WTC11 (cell line): ENCODE data around the gene WASF3. TPM values are rescaled to one million over a fixed set of nuclear protein-coding genes. Genes with fewer than 3 reads are reported as not detected.

Experiments
- ATAC-seq: fragments of 200-7000 bp; cut with Tn5 transposase; 2 replicates; pipeline ENCODE4 v1.10.0; 2021; ENCODE audit warnings: mild to moderate bottlenecking, moderate library complexity
- CTCF ChIA-PET: fragments of 300-600 bp; sonication (Branson Sonifier 250); formaldehyde crosslinking; loops from one replicate; lab custom pipeline; 2021; ENCODE audit warnings: antibody characterized with exemption; lab: Charles Lee
- POLR2A ChIA-PET: fragments of 350-600 bp; sonication (Branson Sonifier 250); formaldehyde crosslinking; loops from one replicate; lab custom pipeline; 2021; ENCODE audit warnings: antibody characterized with exemption; lab: Charles Lee
- DNase-seq: peaks from one replicate; pipeline ENCODE4 v3.0.0; 2021; ENCODE audit warnings: low spot score
- H3K27ac Mint-ChIP-seq: 2 replicates; pipeline ENCODE4 v1.8.0; 2021; ENCODE audit warnings: mixed read lengths
- H3K27me3 Mint-ChIP-seq: 2 replicates; pipeline ENCODE4 v1.8.0; 2021; ENCODE audit warnings: low read depth, mild to moderate bottlenecking, moderate library complexity, mixed read lengths
- H3K36me3 Mint-ChIP-seq: 2 replicates; pipeline ENCODE4 v1.8.0; 2021; ENCODE audit warnings: mixed read lengths
- H3K4me1 Mint-ChIP-seq: 2 replicates; pipeline ENCODE4 v1.8.0; 2022; ENCODE audit warnings: mixed read lengths
- H3K4me3 Mint-ChIP-seq: 2 replicates; pipeline ENCODE4 v1.8.0; 2021; ENCODE audit warnings: mild to moderate bottlenecking, moderate library complexity, mixed read lengths
- H3K9me3 Mint-ChIP-seq: 2 replicates; pipeline ENCODE4 v1.8.0; 2021; ENCODE audit warnings: mixed read lengths
- CBFB ChIP-seq: sonication (generic); formaldehyde crosslinking; IDR thresholded peaks from 2 replicates; pipeline ENCODE4 v1.8.1; 2022; ENCODE audit warnings: mild to moderate bottlenecking, low read depth, missing genetic modification reagents
- CREM ChIP-seq: sonication (generic); formaldehyde crosslinking; IDR thresholded peaks from 2 replicates; pipeline ENCODE4 v1.8.1; 2022; ENCODE audit warnings: mild to moderate bottlenecking, missing genetic modification reagents, moderate library complexity
- ELF4 ChIP-seq: sonication (generic); formaldehyde crosslinking; IDR thresholded peaks from 2 replicates; pipeline ENCODE4 v1.8.1; 2022; ENCODE audit warnings: low read depth, mild to moderate bottlenecking, moderate library complexity, missing genetic modification reagents
- GABPB1 ChIP-seq: sonication (generic); formaldehyde crosslinking; IDR thresholded peaks from 2 replicates; pipeline ENCODE4 v1.8.1; 2023; ENCODE audit warnings: mild to moderate bottlenecking, missing genetic modification reagents
- JUN ChIP-seq: sonication (generic); formaldehyde crosslinking; IDR thresholded peaks from 2 replicates; pipeline ENCODE4 v1.8.0; 2023; ENCODE audit warnings: mild to moderate bottlenecking, missing genetic modification reagents
- OVOL2 ChIP-seq: fragments of 250-450 bp; sonication (Bioruptor Pico); IDR thresholded peaks from 2 replicates; pipeline ENCODE4 v1.9.0; 2021; ENCODE audit warnings: mild to moderate bottlenecking, borderline replicate concordance
- PRRX2 ChIP-seq: fragments of 250-450 bp; sonication (Bioruptor Pico); IDR thresholded peaks from 2 replicates; pipeline ENCODE4 v1.8.0; 2021; ENCODE audit warnings: mild to moderate bottlenecking
- SMAD3 ChIP-seq: sonication (generic); formaldehyde crosslinking; IDR thresholded peaks from 2 replicates; pipeline ENCODE4 v1.8.0; 2022; ENCODE audit warnings: missing genetic modification reagents, mild to moderate bottlenecking, borderline replicate concordance
- SP1 ChIP-seq: sonication (generic); formaldehyde crosslinking; conservative IDR thresholded peaks from 2 replicates; pipeline ENCODE4 v1.8.1; 2022; ENCODE audit warnings: missing genetic modification reagents
- ZBTB21 ChIP-seq: sonication (generic); formaldehyde crosslinking; IDR thresholded peaks from 2 replicates; pipeline ENCODE4 v1.8.1; 2023; ENCODE audit warnings: mild to moderate bottlenecking, missing genetic modification reagents, borderline replicate concordance
- ZNF219 ChIP-seq: sonication (generic); formaldehyde crosslinking; IDR thresholded peaks from 2 replicates; pipeline ENCODE4 v1.8.0; 2023; ENCODE audit warnings: missing genetic modification reagents, mild to moderate bottlenecking, borderline replicate concordance
- ZNF232 ChIP-seq: sonication (generic); formaldehyde crosslinking; IDR thresholded peaks from 2 replicates; pipeline ENCODE4 v1.8.0; 2022; ENCODE audit warnings: mild to moderate bottlenecking, missing genetic modification reagents
- ZNF416 ChIP-seq: fragments of 250-450 bp; sonication (Bioruptor Pico); IDR thresholded peaks from 2 replicates; pipeline ENCODE4 v1.9.0; 2021; ENCODE audit warnings: mild to moderate bottlenecking, inconsistent platforms
- ZNF423 ChIP-seq: fragments of 250-450 bp; sonication (Bioruptor Pico); IDR thresholded peaks from 2 replicates; pipeline ENCODE4 v2.1.2; 2022; ENCODE audit warnings: mild to moderate bottlenecking, moderate library complexity
- ZNF671 ChIP-seq: fragments of 250-450 bp; sonication (Bioruptor Pico); IDR thresholded peaks from 2 replicates; pipeline ENCODE4 v1.8.0; 2021; ENCODE audit warnings: mild to moderate bottlenecking
- total RNA-seq: library from RNA; stranded (reverse); gene quantifications from 3 replicates; pipeline ENCODE4 v1.2.3, GENCODE V29; 2021
- TF ChIP-seq, protein P1 (sequence below): fragments of 200-600 bp; IDR thresholded peaks from 2 replicates; pipeline ENCODE4 v1.8.0; 2022; ENCODE audit warnings: antibody characterized with exemption
- TF ChIP-seq, protein P2 (sequence below): sonication (generic); formaldehyde crosslinking; IDR thresholded peaks from 2 replicates; pipeline ENCODE4 v1.8.1; 2022; ENCODE audit warnings: low read depth, missing genetic modification reagents, borderline replicate concordance
- TF ChIP-seq, protein P3 (sequence below): sonication (generic); formaldehyde crosslinking; IDR thresholded peaks from 2 replicates; pipeline ENCODE4 v1.8.1; 2023; ENCODE audit warnings: mild to moderate bottlenecking, missing genetic modification reagents
- TF ChIP-seq, protein P4 (sequence below): sonication (generic); formaldehyde crosslinking; IDR thresholded peaks from 2 replicates; pipeline ENCODE4 v1.8.0; 2023; ENCODE audit warnings: mild to moderate bottlenecking, missing genetic modification reagents
- TF ChIP-seq, protein P5 (sequence below): sonication (generic); formaldehyde crosslinking; IDR thresholded peaks from 2 replicates; pipeline ENCODE4 v1.8.0; 2023; ENCODE audit warnings: missing genetic modification reagents
- TF ChIP-seq, protein P6 (sequence below): sonication (generic); formaldehyde crosslinking; IDR thresholded peaks from 2 replicates; pipeline ENCODE4 v1.8.0; 2022; ENCODE audit warnings: mild to moderate bottlenecking, missing genetic modification reagents
- TF ChIP-seq, protein P7 (sequence below): sonication (generic); formaldehyde crosslinking; IDR thresholded peaks from 2 replicates; pipeline ENCODE4 v1.8.0; 2022; ENCODE audit warnings: mild to moderate bottlenecking, missing genetic modification reagents

The WASF3 gene
- total RNA-seq, 1 experiment from 2014 or later, result 26.8 TPM

DNA sequence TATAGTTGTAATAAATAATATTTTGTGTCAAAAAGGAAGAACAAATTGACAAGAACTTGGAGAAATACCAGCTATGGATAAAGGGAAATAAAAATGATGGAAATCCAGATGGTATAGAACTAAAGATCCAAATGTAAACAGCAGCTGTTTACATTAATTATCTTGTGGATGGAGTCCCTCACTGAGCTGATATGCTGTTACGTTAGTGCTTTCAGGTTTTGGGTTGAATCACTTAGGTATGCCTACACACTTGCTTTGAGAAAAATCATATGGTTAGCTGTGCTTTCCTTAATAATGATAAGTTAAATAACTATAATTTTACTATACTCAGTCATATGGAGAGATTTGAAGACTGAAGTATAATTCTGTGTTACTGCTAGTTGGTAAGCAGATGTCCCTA is 27.7 kb downstream of the WASF3 start (continued):
- no peak for TF ChIP-seq JUN (CRISPR knock-in tag)
- no peak for TF ChIP-seq ZNF219 (CRISPR knock-in tag)
- TF ChIP-seq GABPB1 (CRISPR knock-in tag), result no peak
- TF ChIP-seq, protein P1, sequence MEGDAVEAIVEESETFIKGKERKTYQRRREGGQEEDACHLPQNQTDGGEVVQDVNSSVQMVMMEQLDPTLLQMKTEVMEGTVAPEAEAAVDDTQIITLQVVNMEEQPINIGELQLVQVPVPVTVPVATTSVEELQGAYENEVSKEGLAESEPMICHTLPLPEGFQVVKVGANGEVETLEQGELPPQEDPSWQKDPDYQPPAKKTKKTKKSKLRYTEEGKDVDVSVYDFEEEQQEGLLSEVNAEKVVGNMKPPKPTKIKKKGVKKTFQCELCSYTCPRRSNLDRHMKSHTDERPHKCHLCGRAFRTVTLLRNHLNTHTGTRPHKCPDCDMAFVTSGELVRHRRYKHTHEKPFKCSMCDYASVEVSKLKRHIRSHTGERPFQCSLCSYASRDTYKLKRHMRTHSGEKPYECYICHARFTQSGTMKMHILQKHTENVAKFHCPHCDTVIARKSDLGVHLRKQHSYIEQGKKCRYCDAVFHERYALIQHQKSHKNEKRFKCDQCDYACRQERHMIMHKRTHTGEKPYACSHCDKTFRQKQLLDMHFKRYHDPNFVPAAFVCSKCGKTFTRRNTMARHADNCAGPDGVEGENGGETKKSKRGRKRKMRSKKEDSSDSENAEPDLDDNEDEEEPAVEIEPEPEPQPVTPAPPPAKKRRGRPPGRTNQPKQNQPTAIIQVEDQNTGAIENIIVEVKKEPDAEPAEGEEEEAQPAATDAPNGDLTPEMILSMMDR, result no peak
- no peak for TF ChIP-seq ZNF416 (CRISPR knock-in tag)
- no peak for TF ChIP-seq PRRX2
- no peak for TF ChIP-seq OVOL2 (CRISPR knock-in tag)
- no peak for TF ChIP-seq SMAD3 (CRISPR knock-in tag)
- TF ChIP-seq, all 79 proteins: peak for 0

DNA sequence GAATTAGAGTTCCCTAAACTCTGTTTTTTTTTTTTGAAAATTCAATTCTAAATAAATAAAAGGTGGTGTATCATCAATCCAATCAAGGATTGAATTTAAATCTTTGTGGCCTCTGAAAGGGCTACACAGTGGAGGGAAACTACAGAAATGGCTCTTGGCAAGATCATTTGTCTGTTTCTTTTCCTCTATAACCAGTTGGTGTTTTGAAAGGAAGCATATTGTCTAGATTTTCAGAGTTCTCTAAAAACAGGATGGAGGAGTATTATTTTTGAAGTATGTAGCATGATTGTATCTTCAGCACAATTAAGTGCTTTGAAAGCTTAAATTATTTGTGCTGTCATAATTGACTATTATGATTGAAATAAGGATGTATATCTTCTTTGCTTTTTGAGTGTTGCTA is 29.8 kb downstream of the WASF3 start:
- Mint-ChIP-seq H3K4me1 (peaks cover 51% of the 10 kb centered on the region), H3K4me3 (no peak overlapping the region), H3K36me3 (no peaks in the 10 kb centered on the region), H3K9me3 (no peaks in the 10 kb centered on the region), H3K27me3 (no peaks in the 10 kb centered on the region; the same call in 1 of the 2 replicates), H3K27ac (no peak overlapping the region)
- ChIA-PET POLR2A (no interaction called here), CTCF (no interaction called here)
- TF ChIP-seq, protein P2, sequence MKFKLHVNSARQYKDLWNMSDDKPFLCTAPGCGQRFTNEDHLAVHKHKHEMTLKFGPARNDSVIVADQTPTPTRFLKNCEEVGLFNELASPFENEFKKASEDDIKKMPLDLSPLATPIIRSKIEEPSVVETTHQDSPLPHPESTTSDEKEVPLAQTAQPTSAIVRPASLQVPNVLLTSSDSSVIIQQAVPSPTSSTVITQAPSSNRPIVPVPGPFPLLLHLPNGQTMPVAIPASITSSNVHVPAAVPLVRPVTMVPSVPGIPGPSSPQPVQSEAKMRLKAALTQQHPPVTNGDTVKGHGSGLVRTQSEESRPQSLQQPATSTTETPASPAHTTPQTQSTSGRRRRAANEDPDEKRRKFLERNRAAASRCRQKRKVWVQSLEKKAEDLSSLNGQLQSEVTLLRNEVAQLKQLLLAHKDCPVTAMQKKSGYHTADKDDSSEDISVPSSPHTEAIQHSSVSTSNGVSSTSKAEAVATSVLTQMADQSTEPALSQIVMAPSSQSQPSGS, result no peak
- no peak for TF ChIP-seq ZNF416 (CRISPR knock-in tag)
- DNase-seq, result no peak
- ATAC-seq, result no peak

DNA sequence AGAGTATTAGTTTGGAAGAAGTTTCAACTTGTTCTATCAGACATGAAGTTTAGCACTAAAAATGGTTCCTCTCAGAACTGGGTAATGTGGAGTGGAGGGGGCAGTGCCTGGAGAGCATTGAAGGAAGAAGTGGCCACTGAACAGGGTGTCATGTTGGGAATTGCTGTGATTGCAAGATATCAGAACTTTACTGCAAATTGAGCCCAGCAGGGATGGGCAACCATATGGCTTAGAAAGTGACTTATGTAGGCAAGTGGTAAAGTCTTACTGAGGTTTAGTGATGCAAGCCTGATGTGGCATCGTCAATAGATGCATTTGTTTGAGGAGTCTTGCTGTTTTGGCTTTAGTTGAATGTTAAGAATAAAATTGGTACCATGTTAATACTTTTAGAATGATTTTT is 31.7 kb downstream of the WASF3 start:
- Mint-ChIP-seq H3K27me3 (no peaks in the 10 kb centered on the region; the same call in 1 of the 2 replicates), H3K9me3 (no peaks in the 10 kb centered on the region), H3K36me3 (no peaks in the 10 kb centered on the region), H3K4me3 (no peak overlapping the region), H3K4me1 (peaks cover 46% of the 10 kb centered on the region), H3K27ac (no peak overlapping the region)
- CTCF ChIA-PET, result interaction anchor here (1.0 kb wide), 1 partner anchor 40 kb away, joined by 3 read pairs; no protein-coding TSS in a partner anchor
- DNase-seq, result no peak
- no peak for ATAC-seq
- POLR2A ChIA-PET, result no interaction called here
- TF ChIP-seq ZBTB21 (CRISPR knock-in tag), result no peak
- no peak for TF ChIP-seq ZNF671 (CRISPR knock-in tag)

DNA sequence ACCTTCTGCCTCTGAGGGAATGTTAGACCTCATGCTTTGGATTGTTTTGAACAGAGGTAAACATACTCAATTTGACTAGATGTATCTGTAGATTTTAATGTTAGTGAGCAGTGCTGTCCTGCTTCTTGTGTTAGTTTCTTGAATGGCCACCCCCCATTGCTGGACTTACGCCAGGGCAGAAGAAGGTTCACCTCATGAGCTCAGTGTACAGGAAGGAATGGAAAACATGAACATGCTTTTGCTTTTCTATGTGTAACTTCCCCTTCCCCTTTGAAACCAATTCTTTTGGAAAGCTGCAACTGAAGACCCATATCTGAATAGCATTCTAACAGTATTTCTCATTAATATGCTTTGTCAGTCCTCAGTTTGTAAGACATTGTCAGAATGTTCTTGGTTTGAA is 32.3 kb downstream of the WASF3 start:
- DNase-seq (no peak), ATAC-seq (no peak)
- Mint-ChIP-seq H3K4me1 (peaks cover 46% of the 10 kb centered on the region), H3K36me3 (no peaks in the 10 kb centered on the region), H3K27ac (no peak overlapping the region), H3K4me3 (no peak overlapping the region), H3K9me3 (no peaks in the 10 kb centered on the region), H3K27me3 (no peaks in the 10 kb centered on the region; the same call in 1 of the 2 replicates)
- POLR2A ChIA-PET, result no interaction called here
- CTCF ChIA-PET, result no interaction called here
- TF ChIP-seq ZNF232 (CRISPR knock-in tag) (no peak), ZBTB21 (CRISPR knock-in tag) (no peak), SP1 (CRISPR knock-in tag) (no peak), CBFB (no peak), ELF4 (CRISPR knock-in tag) (no peak), ZNF423 (CRISPR knock-in tag) (no peak), CREM (CRISPR knock-in tag) (no peak)
- TF ChIP-seq, protein P3, sequence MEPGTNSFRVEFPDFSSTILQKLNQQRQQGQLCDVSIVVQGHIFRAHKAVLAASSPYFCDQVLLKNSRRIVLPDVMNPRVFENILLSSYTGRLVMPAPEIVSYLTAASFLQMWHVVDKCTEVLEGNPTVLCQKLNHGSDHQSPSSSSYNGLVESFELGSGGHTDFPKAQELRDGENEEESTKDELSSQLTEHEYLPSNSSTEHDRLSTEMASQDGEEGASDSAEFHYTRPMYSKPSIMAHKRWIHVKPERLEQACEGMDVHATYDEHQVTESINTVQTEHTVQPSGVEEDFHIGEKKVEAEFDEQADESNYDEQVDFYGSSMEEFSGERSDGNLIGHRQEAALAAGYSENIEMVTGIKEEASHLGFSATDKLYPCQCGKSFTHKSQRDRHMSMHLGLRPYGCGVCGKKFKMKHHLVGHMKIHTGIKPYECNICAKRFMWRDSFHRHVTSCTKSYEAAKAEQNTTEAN, result no peak
- TF ChIP-seq, protein P4, sequence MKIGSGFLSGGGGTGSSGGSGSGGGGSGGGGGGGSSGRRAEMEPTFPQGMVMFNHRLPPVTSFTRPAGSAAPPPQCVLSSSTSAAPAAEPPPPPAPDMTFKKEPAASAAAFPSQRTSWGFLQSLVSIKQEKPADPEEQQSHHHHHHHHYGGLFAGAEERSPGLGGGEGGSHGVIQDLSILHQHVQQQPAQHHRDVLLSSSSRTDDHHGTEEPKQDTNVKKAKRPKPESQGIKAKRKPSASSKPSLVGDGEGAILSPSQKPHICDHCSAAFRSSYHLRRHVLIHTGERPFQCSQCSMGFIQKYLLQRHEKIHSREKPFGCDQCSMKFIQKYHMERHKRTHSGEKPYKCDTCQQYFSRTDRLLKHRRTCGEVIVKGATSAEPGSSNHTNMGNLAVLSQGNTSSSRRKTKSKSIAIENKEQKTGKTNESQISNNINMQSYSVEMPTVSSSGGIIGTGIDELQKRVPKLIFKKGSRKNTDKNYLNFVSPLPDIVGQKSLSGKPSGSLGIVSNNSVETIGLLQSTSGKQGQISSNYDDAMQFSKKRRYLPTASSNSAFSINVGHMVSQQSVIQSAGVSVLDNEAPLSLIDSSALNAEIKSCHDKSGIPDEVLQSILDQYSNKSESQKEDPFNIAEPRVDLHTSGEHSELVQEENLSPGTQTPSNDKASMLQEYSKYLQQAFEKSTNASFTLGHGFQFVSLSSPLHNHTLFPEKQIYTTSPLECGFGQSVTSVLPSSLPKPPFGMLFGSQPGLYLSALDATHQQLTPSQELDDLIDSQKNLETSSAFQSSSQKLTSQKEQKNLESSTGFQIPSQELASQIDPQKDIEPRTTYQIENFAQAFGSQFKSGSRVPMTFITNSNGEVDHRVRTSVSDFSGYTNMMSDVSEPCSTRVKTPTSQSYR (CRISPR knock-in tag), result no peak
- TF ChIP-seq, protein P5, sequence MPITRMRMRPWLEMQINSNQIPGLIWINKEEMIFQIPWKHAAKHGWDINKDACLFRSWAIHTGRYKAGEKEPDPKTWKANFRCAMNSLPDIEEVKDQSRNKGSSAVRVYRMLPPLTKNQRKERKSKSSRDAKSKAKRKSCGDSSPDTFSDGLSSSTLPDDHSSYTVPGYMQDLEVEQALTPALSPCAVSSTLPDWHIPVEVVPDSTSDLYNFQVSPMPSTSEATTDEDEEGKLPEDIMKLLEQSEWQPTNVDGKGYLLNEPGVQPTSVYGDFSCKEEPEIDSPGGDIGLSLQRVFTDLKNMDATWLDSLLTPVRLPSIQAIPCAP (CRISPR knock-in tag), result no peak
- TF ChIP-seq, protein P6, sequence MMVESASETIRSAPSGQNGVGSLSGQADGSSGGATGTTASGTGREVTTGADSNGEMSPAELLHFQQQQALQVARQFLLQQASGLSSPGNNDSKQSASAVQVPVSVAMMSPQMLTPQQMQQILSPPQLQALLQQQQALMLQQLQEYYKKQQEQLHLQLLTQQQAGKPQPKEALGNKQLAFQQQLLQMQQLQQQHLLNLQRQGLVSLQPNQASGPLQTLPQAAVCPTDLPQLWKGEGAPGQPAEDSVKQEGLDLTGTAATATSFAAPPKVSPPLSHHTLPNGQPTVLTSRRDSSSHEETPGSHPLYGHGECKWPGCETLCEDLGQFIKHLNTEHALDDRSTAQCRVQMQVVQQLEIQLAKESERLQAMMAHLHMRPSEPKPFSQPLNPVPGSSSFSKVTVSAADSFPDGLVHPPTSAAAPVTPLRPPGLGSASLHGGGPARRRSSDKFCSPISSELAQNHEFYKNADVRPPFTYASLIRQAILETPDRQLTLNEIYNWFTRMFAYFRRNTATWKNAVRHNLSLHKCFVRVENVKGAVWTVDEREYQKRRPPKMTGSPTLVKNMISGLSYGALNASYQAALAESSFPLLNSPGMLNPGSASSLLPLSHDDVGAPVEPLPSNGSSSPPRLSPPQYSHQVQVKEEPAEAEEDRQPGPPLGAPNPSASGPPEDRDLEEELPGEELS (CRISPR knock-in tag), result no peak
- TF ChIP-seq, protein P7, sequence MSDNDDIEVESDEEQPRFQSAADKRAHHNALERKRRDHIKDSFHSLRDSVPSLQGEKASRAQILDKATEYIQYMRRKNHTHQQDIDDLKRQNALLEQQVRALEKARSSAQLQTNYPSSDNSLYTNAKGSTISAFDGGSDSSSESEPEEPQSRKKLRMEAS (CRISPR knock-in tag), result no peak
